ACC112 (cell line): ENCODE measurements around the gene RAB4A.
A peak's percentile ranks its signal among the peaks of the same experiment; 100 is the strongest.

ENCODE experiments used
- H2AFZ ChIP-seq: fragments of 200-600 bp; sonication (generic); one replicate; pipeline ENCODE4 v1.6.0; 2017; ENCODE audit warnings: antibody characterized with exemption, low read length; ENCODE audit not compliant: unreplicated experiment
- H3K27ac ChIP-seq: fragments of 200-600 bp; sonication (generic); 2 replicates; pipeline ENCODE4 v1.5.1; 2014; ENCODE audit warnings: low read depth, mild to moderate bottlenecking, antibody characterized with exemption, low read length, moderate library complexity
- H3K27me3 ChIP-seq: fragments of 200-600 bp; sonication (generic); 2 replicates; pipeline ENCODE4 v1.6.1; 2014; ENCODE audit warnings: mild to moderate bottlenecking, antibody characterized with exemption, low read length, moderate library complexity, mixed read lengths; ENCODE audit not compliant: insufficient read depth
- H3K36me3 ChIP-seq: fragments of 200-600 bp; sonication (generic); 2 replicates; pipeline ENCODE4 v1.6.1; 2016; ENCODE audit warnings: mild to moderate bottlenecking, antibody characterized with exemption, low read length, moderate library complexity, mixed read lengths; ENCODE audit not compliant: insufficient read depth
- H3K4me1 ChIP-seq: fragments of 200-600 bp; sonication (generic); one replicate; pipeline ENCODE4 v1.6.1; 2016; ENCODE audit warnings: low read length, mixed read lengths; ENCODE audit not compliant: insufficient read depth, unreplicated experiment, control insufficient read depth
- H3K4me3 ChIP-seq: fragments of 200-600 bp; sonication (generic); 2 replicates; pipeline ENCODE4 v1.5.1; 2014; ENCODE audit warnings: mild to moderate bottlenecking, low read depth, low read length
- H3K79me2 ChIP-seq: fragments of 200-600 bp; sonication (generic); one replicate; pipeline ENCODE4 v1.6.0; 2016; ENCODE audit warnings: low read length; ENCODE audit not compliant: control insufficient read depth, unreplicated experiment, insufficient read depth

RAB4A gene

DNA sequence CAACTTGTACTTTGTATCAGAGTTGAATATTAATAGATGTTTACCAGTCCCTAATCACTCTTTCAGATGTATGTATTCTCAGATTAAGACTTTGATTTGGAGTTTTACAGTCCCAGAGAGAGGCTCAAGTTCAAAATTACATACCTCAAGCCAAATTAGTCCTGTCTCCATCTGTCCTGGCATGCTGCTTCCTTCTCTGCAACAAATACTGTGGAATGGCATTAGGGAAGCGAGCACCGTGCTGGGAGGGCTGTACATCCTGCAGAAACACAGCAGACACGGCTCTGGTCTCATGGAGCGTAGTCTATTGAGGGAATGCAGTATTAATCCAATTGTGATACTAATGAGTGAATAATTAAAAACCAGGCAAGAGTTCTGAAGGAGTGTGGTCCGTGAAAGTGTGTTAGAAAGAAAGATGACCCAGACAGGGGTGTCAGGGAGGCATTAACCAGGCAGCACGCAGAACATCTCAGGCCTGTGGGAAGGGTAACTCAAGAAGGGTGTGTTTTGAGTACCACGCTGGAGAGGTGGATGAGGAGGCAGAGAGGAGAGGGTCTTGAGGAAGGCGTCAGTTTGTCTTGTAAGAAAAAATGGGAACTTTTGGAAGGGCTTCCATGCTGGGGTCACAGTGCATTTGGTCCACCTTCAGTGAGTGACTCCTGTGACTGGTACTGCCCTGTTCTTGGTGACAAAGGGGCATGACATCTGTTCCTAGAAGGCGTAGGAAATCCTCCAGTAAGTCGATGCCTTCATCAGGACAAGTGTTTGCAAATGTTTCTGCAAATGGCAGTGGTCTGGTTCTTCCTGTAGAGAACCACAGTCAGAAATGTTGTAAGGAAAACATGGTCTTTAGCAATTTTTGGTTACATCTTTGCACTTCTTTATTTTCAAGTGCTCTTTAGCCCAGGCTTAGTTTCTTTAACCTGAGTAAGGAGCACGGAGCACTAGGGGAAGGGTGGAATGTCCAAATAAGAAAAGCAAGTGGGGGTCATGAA is 1.6 kb downstream of the RAB4A start:
- Histone ChIP-seq H3K4me1 (peaks cover 10% of the 10 kb centered on the region), H3K79me2 (peaks cover 49% of the 10 kb centered on the region), H3K27ac (no peak overlapping the region), H2AFZ (peak overlapping the region; percentile 99), H3K27me3 (no peaks in the 10 kb centered on the region), H3K4me3 (peak overlapping the region; percentile 100), H3K36me3 (peaks cover under 1% of the 10 kb centered on the region; the same call in 1 of the 2 replicates)

DNA sequence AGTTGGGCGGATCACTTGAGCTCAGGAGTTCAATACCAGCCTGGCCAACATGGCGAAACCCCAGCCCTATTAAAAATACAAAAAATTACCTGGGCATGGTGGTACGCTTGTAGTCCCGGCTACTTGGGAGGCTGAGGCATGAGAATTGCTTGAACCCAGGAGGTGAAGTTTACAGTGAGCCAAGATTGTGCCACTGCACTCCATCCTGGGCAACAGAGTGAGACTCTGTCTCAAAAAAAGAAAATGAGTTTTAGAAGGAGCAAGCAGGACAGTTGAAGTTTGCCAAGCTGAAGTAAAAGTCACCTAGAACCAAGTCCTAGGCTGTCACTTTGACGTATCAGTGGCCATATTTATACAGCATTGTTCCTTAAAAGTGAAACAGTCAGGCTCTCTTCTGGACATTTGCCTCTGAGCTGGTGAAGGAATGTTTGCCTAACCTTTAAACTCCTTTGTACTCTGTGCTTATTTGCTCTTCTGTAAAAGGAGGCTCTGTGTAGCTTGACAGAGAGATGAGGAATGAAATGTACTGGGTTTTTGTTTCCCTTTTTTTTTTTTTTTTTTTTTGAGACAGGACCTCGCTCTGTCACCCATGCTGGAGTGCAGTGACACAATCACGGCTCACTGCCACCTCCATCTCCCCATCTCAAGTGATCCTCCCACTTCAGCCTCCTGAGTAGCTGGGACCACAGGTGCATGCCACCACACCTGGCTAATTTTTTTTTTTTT is 2.8 kb downstream of the RAB4A start:
- H2AFZ ChIP-seq = no peak overlapping the region
- H3K4me3 ChIP-seq = no peak overlapping the region
- H3K79me2 ChIP-seq = peaks cover 58% of the 10 kb centered on the region
- H3K27me3 ChIP-seq = no peaks in the 10 kb centered on the region
- no peaks in the 10 kb centered on the region for H3K36me3 ChIP-seq
- H3K27ac ChIP-seq = no peak overlapping the region
- peaks cover 10% of the 10 kb centered on the region for H3K4me1 ChIP-seq

DNA sequence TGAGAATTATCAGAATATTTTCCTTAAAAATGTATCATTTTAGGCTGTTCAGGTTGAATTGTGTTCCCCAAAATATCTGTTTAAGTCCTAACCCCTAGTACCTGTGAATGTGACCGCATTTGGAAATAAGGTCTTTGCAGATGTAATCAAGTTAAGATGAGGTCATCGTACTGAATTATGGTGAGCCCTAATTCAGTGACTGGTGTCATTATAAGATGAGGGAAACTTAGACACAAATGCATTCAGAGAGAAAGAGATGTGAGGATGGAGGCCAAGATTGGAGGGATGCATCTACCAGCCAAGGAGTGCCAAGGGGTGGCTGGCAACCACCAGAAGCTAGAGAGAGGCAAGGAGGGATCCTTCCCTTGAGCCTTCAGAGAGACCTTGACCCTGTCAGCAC is 4.1 kb downstream of the RAB4A start:
- Histone ChIP-seq H3K27ac (no peak overlapping the region), H3K4me1 (peaks cover 10% of the 10 kb centered on the region), H3K4me3 (no peak overlapping the region), H3K27me3 (no peaks in the 10 kb centered on the region), H3K79me2 (peaks cover 71% of the 10 kb centered on the region), H3K36me3 (no peaks in the 10 kb centered on the region), H2AFZ (no peak overlapping the region)

DNA sequence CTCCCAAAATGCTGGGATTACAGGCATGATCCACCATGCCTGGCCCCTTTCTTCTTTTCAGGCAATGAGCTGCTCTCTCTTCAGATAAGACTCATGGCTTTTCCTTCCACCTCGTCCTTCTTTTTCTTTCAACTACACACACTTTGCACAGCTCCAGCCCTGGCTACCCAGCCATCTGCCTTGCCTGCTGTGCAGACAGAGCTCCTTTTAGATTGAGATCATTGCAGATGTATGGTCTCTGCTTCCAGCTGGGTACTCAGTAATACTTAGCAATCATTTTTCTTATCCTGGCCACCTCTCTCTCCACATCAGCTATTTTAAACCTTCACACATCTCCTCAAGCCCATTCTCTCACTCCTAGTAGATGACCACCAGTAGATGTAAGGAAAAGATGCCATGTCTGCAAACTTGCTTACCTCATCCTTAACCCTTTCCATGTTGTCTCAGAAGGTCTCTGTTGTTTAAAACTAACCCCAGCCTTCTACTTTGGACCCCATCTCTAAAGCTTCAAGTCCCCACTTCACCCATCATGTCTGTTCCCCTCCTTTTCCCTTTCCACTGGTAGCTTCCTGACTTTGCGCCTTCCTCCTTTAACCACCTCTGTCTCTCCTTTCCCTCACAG is 7.3 kb downstream of the RAB4A start:
- Histone ChIP-seq H3K4me1 (peaks cover 4% of the 10 kb centered on the region), H3K27ac (no peak overlapping the region), H3K4me3 (no peak overlapping the region), H2AFZ (no peak overlapping the region), H3K27me3 (no peaks in the 10 kb centered on the region), H3K79me2 (peaks cover 79% of the 10 kb centered on the region), H3K36me3 (no peaks in the 10 kb centered on the region; the same call in 1 of the 2 replicates)

DNA sequence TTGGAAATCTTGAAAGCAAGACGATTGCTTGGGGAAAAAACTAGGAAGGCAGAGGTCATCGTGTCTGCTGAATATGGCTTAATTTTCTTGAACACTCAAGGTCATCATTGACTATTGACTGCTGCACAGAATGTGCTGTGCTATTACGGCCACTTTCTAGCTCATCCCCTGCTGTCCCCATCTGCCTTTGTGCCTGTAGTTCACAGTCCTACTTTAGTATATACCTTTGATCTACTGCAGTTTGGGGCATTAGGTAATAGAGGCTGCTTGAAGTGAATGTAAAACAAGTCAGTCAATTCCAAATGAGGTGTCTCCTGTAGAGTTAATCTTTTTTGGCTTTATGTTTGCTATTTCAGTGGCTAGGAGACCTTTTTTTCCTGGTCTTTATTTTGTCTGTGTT is 8.3 kb downstream of the RAB4A start:
- Histone ChIP-seq H3K27ac (no peak overlapping the region), H3K4me1 (no peaks in the 10 kb centered on the region), H2AFZ (no peak overlapping the region), H3K36me3 (no peaks in the 10 kb centered on the region; the same call in 1 of the 2 replicates), H3K79me2 (peaks cover 70% of the 10 kb centered on the region), H3K27me3 (no peaks in the 10 kb centered on the region), H3K4me3 (no peak overlapping the region)

DNA sequence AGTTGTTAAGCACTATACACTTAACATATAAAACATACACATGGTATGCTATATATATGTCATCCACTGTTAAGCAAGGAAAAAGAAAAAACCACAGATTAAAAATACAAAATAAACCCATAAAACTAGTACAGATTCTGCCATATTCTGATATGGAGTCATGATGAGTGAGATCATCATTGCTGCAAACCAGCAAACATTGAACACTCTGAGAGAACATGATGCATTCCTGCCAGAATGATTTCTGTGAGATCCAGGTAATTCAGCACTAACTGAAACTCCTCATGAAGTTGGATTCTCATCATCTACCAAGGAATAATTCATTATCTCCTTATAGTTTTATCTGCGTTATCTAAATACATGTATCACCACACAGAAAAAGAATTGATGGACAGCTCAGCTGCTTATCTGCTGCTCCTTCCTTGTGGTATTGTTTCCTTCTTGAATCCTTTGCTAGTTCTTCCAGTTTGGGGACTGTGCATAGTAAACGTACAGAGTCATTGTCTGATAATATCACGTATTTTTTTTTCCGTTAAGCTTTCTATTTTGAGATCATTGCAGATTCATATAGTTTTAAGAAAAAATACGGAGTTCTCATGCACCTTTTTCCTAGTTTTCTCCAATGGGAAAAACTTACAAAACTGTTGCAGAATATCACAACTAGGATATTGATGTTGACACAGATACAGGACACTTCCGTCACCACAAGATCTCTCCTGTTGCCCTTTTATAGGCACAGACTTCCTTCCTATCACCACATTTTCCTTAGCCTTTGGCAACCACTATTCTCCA is 9.3 kb downstream of the RAB4A start:
- no peaks in the 10 kb centered on the region for H3K4me1 ChIP-seq
- no peak overlapping the region for H2AFZ ChIP-seq
- no peaks in the 10 kb centered on the region for H3K27me3 ChIP-seq
- no peaks in the 10 kb centered on the region; the same call in 1 of the 2 replicates for H3K36me3 ChIP-seq
- H3K4me3 ChIP-seq = no peak overlapping the region
- peaks cover 63% of the 10 kb centered on the region for H3K79me2 ChIP-seq
- H3K27ac ChIP-seq = no peak overlapping the region

DNA sequence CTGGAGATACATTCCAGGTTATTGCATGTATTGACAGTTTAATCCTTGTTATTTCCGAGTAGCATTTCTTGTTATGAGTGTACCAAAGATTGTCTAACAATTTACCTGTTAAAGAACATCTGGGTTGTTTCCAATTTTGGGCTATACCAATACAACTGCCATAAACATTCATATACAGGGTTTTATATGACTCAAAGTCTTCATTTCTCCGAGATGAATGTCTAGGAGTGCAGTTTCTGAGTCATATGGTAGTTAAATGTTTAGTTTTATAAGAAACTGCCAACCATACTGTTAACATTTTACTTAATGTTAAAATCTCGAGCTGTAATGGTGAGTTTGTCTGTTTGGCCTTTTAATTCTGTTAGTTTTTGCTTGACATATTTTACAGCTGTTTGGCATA is 10.0 kb downstream of the RAB4A start:
- Histone ChIP-seq H2AFZ (no peak overlapping the region), H3K27ac (no peak overlapping the region; the same call in 1 of the 2 replicates), H3K27me3 (no peaks in the 10 kb centered on the region), H3K79me2 (peaks cover 64% of the 10 kb centered on the region), H3K4me1 (no peaks in the 10 kb centered on the region), H3K36me3 (no peaks in the 10 kb centered on the region; the same call in 1 of the 2 replicates), H3K4me3 (no peak overlapping the region)

DNA sequence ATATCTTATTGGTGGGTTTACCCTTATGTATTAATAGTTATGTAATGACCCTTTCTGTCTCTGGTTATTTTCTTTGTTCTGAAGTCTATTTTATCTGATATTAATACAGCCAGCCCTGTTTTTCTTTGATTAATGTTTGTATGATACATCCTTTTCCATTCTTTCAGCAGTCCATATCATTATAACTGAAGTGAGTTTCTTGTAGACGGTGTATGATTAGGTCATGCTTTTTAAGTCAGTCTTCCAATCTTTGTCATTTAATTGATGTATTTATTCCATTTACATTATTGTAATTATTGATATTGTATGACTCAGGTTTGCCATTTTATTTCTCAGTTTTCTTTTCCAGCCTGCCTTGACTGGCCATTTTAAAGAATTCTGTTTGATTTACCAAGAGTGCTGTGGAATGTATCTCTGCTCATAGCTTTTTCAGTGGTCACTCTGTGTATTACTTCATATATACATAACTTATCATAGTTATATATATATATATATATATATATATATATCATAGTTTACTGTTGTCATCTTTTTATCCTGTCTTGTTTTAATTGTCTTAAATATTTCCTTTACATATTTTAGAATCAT is 10.5 kb downstream of the RAB4A start:
- H3K36me3 ChIP-seq = no peaks in the 10 kb centered on the region; the same call in 1 of the 2 replicates
- H3K4me1 ChIP-seq = no peaks in the 10 kb centered on the region
- H3K79me2 ChIP-seq = peaks cover 64% of the 10 kb centered on the region
- H3K27me3 ChIP-seq = no peaks in the 10 kb centered on the region
- H3K4me3 ChIP-seq = no peak overlapping the region
- no peak overlapping the region for H2AFZ ChIP-seq
- no peak overlapping the region; the same call in 1 of the 2 replicates for H3K27ac ChIP-seq

DNA sequence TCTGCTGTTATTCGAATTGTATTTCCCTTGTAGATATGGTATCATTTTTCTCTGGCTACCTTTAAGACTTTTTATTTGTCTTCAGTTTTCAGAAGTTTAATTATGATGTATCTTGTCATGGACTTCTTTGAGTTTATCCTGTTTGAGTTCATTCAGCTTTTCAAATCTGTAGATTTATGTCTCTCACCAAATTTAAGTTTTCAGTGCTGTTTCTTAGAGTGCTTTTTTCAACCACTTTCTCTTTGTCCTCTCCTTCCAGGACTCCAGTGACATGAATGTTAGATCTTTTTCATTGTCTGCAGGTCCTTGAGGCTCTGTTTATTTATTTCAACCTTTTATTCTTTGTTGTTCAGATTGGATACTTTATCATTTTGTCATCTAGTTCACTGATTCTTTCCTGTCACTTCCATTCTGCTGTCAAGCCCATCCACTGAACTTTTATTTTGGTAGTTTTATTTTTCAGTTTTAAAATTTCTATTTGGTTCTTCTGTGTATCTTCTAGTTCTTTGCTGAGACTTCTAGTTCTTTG is 11.4 kb downstream of the RAB4A start:
- H3K4me1 ChIP-seq = no peaks in the 10 kb centered on the region
- no peaks in the 10 kb centered on the region; the same call in 1 of the 2 replicates for H3K36me3 ChIP-seq
- H3K27me3 ChIP-seq = no peaks in the 10 kb centered on the region
- H2AFZ ChIP-seq = no peak overlapping the region
- no peak overlapping the region for H3K27ac ChIP-seq
- no peak overlapping the region for H3K4me3 ChIP-seq
- peaks cover 65% of the 10 kb centered on the region for H3K79me2 ChIP-seq
